HepG2 (cell line): ENCODE results near the gene TSPAN17. TPM values are rescaled to one million over a fixed set of nuclear protein-coding genes. Genes with fewer than 3 reads are reported as not detected.

ENCODE experiments used
- ARID2 ChIP-seq: sonication (generic); formaldehyde crosslinking; IDR thresholded peaks from 2 replicates; pipeline ENCODE4 v1.8.1; 2022; ENCODE audit warnings: mild to moderate bottlenecking, missing genetic modification reagents, borderline replicate concordance
- ATF7 ChIP-seq, 2 experiments: fragments of 450-650 bp in 1 of 2; sonication (generic) in 1 of 2; formaldehyde crosslinking in 1 of 2; IDR thresholded peaks; 2 replicates each; pipeline versions ENCODE4 v1.4.0 to v1.6.1; 2016 to 2020; ENCODE audit warnings: antibody characterized with exemption in 1 of 2, mild to moderate bottlenecking in 1 of 2, missing genetic modification reagents in 1 of 2
- EED ChIP-seq: sonication (generic); formaldehyde crosslinking; IDR thresholded peaks from 2 replicates; pipeline ENCODE4 v1.5.0; 2020; ENCODE audit warnings: mild to moderate bottlenecking, missing genetic modification reagents
- EZH2 ChIP-seq: conservative IDR thresholded peaks from 2 replicates; pipeline ENCODE4 v1.6.1; 2012; ENCODE audit warnings: mild to moderate bottlenecking, low read depth, low read length, moderate library complexity
- KLF16 ChIP-seq, 2 experiments: sonication (generic) in 1 of 2; formaldehyde crosslinking in 1 of 2; IDR thresholded peaks; 2 replicates each; pipeline versions ENCODE4 v1.6.1 to v1.8.0; 2016 to 2023; ENCODE audit warnings: missing genetic modification reagents in 2 of 2, missing compliant biosample characterization in 1 of 2
- NFRKB ChIP-seq: fragments of 450-650 bp; IDR thresholded peaks from 2 replicates; pipeline ENCODE4 v1.6.1; 2017
- RFXAP ChIP-seq: sonication (generic); formaldehyde crosslinking; IDR thresholded peaks from 2 replicates; pipeline ENCODE4 v1.4.0; 2020; ENCODE audit warnings: missing genetic modification reagents, borderline replicate concordance
- RNF2 ChIP-seq: fragments of 450-650 bp; conservative IDR thresholded peaks from 2 replicates; pipeline ENCODE4 v1.6.1; 2016; ENCODE audit warnings: low read depth
- SMC3 ChIP-seq: IDR thresholded peaks from 2 replicates; pipeline ENCODE4 v1.6.1; 2011; ENCODE audit warnings: low read length, improper control_type of control experiment
- SNRNP70 ChIP-seq: fragments of 200-400 bp; formaldehyde crosslinking; IDR thresholded peaks from 2 replicates; pipeline ENCODE4 v1.6.1; 2017; ENCODE audit warnings: mild to moderate bottlenecking, low read depth, low read length, moderate library complexity
- TEAD2 ChIP-seq: sonication (generic); formaldehyde crosslinking; IDR thresholded peaks from 2 replicates; pipeline ENCODE4 v1.9.0; 2021; ENCODE audit warnings: missing genetic modification reagents
- ZNF138 ChIP-seq: sonication (generic); formaldehyde crosslinking; IDR thresholded peaks from 2 replicates; pipeline ENCODE4 v1.5.0; 2020; ENCODE audit warnings: mild to moderate bottlenecking, low read depth, missing genetic modification reagents
- ZNF232 ChIP-seq: sonication (generic); formaldehyde crosslinking; IDR thresholded peaks from 2 replicates; pipeline ENCODE4 v1.4.0; 2020; ENCODE audit warnings: missing genetic modification reagents, borderline replicate concordance
- ZNF292 ChIP-seq: sonication (generic); formaldehyde crosslinking; IDR thresholded peaks from 2 replicates; pipeline ENCODE4 v1.8.1; 2022; ENCODE audit warnings: mild to moderate bottlenecking, low read depth, missing genetic modification reagents, borderline replicate concordance
- ZNF354B ChIP-seq: sonication (generic); formaldehyde crosslinking; IDR thresholded peaks from 2 replicates; pipeline ENCODE4 v1.8.0; 2022; ENCODE audit warnings: mild to moderate bottlenecking, missing genetic modification reagents
- ZNF672 ChIP-seq: sonication (generic); formaldehyde crosslinking; IDR thresholded peaks from 2 replicates; pipeline ENCODE4 v1.8.1; 2022; ENCODE audit warnings: missing genetic modification reagents
- ZNF713 ChIP-seq: sonication (generic); formaldehyde crosslinking; IDR thresholded peaks from 2 replicates; pipeline ENCODE4 v1.4.0; 2020; ENCODE audit warnings: mild to moderate bottlenecking, missing genetic modification reagents
- ZNF747 ChIP-seq: sonication (generic); formaldehyde crosslinking; IDR thresholded peaks from 2 replicates; pipeline ENCODE4 v1.8.1; 2023; ENCODE audit warnings: missing genetic modification reagents, mild to moderate bottlenecking, borderline replicate concordance
- ZNF761 ChIP-seq: sonication (generic); formaldehyde crosslinking; conservative IDR thresholded peaks from 2 replicates; pipeline ENCODE4 v1.4.0; 2020; ENCODE audit warnings: mild to moderate bottlenecking, missing genetic modification reagents
- ZNF777 ChIP-seq: sonication (generic); formaldehyde crosslinking; IDR thresholded peaks from 2 replicates; pipeline ENCODE4 v1.4.0; 2020; ENCODE audit warnings: missing genetic modification reagents
- ZNF878 ChIP-seq: sonication (generic); formaldehyde crosslinking; IDR thresholded peaks from 2 replicates; pipeline ENCODE4 v1.8.1; 2023; ENCODE audit warnings: mild to moderate bottlenecking, missing genetic modification reagents, moderate library complexity
- polyA plus RNA-seq, 8 experiments: library from polyadenylated mRNA; depleted of rRNA in 3 of 8; stranded (reverse) in 7 of 8; unstranded in 1 of 8; fragments of >200 nt; fragmentation: Illumina TruSeq in 4 of 8; extraction: Trizol in 4 of 8; gene quantifications; 2 replicates each; pipeline versions ENCODE4 v1.2.1 to v1.2.3, GENCODE V29; 2011 to 2016; ENCODE audit warnings: low read depth in 4 of 8, missing spikeins in 1 of 8, mixed read lengths in 1 of 8; ENCODE audit not compliant: insufficient read depth in 1 of 8
- total RNA-seq, 5 experiments: library from RNA; depleted of rRNA; stranded (reverse); fragments of >200 nt; fragmentation: Illumina TruSeq; extraction: Trizol; gene quantifications; 2 replicates each; pipeline ENCODE4 v1.2.3, GENCODE V29; 2016; ENCODE audit warnings: low read depth in 1 of 5
- TF ChIP-seq, protein P1 (sequence below): sonication (generic); formaldehyde crosslinking; IDR thresholded peaks from 2 replicates; pipeline ENCODE4 v1.4.0; 2020; ENCODE audit warnings: missing genetic modification reagents
- TF ChIP-seq, protein P2 (sequence below): sonication (generic); formaldehyde crosslinking; IDR thresholded peaks from 2 replicates; pipeline ENCODE4 v1.8.0; 2022; ENCODE audit warnings: low read depth, missing genetic modification reagents
- TF ChIP-seq, protein P3 (sequence below): IDR thresholded peaks from 2 replicates; pipeline ENCODE4 v1.6.1; 2016
- TF ChIP-seq, protein P4 (sequence below): sonication (generic); formaldehyde crosslinking; conservative IDR thresholded peaks from 2 replicates; pipeline ENCODE4 v1.4.0; 2020; ENCODE audit warnings: missing genetic modification reagents

The TSPAN17 gene
- total and polyA plus RNA-seq, 2 of the 13 experiments (the other 11 are each of a cell fraction or from before 2014, with no cell fraction given): 11.5 to 15.0 TPM

DNA sequence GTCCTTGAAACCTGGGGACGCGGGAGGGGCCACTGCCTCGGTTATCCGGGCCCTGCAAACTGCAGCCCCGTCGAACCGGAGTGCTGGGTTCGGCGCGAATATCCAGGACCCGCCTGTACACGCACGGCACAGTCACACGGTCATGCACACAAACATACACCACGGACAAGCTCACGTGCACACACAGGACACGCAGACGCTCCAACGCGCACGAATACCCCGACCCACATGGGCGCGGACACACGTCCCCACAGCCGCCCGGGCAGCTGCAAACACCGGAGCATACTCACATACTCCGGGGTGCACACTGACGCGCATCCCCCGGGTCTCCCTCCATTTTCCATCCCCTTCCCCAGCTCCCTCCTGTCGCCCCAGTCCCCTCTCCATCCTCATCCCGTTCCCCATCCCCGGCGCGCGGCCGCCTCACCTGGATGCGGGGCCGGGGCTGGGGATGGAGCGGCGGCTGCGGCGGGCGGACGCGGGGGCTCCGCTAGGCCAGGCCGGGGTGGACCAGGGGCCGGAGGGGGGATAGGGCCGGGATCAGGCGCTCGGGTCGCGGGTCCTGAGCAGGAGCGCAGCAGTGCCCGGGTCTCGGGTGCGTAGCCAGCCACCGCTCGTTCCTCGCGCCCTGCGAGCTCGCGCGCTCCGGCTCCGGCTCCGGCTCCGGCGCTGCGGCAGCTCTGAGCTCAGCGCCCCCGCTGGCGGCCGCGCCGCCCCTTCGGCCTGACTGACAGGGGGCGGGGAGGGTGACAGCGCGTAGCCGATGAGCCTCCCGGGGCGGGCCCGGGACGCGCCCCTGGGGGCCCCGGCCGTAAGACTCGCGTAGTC, 17.2 kb upstream of the TSPAN17 start, which contains the start of the genes EIF4E1B and SNCB (continued):
- TF ChIP-seq ARID2 (no peak), RNF2 (0 out of 2 replicates have a peak, but pooled peaks have one; percentile 18), ZNF761 (CRISPR knock-in tag) (no peak), ZNF672 (no peak), TEAD2 (CRISPR knock-in tag) (no peak), RFXAP (CRISPR knock-in tag) (no peak), KLF16 (CRISPR knock-in tag; IDR thresholded peaks at IDR 0.05) (no peak), NFRKB (no peak), ZNF292 (CRISPR knock-in tag) (no peak), EZH2 (peak; percentile 42; the same call in 1 of the 2 replicates), ZNF232 (no peak), ZNF878 (CRISPR knock-in tag) (no peak), ZNF138 (no peak), ZNF713 (CRISPR knock-in tag) (no peak), EED (CRISPR knock-in tag) (no peak), ATF7 (IDR thresholded peaks at IDR 0.05) (no peak), ATF7 (CRISPR knock-in tag; IDR thresholded peaks at IDR 0.05) (no peak), SNRNP70 (no peak), SMC3 (no peak), ZNF354B (CRISPR knock-in tag) (no peak), ZNF777 (CRISPR knock-in tag) (no peak), ZNF747 (CRISPR knock-in tag) (no peak)
- TF ChIP-seq, protein P1, sequence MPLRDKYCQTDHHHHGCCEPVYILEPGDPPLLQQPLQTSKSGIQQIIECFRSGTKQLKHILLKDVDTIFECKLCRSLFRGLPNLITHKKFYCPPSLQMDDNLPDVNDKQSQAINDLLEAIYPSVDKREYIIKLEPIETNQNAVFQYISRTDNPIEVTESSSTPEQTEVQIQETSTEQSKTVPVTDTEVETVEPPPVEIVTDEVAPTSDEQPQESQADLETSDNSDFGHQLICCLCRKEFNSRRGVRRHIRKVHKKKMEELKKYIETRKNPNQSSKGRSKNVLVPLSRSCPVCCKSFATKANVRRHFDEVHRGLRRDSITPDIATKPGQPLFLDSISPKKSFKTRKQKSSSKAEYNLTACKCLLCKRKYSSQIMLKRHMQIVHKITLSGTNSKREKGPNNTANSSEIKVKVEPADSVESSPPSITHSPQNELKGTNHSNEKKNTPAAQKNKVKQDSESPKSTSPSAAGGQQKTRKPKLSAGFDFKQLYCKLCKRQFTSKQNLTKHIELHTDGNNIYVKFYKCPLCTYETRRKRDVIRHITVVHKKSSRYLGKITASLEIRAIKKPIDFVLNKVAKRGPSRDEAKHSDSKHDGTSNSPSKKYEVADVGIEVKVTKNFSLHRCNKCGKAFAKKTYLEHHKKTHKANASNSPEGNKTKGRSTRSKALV (CRISPR knock-in tag): peak; percentile 72
- TF ChIP-seq, protein P2, sequence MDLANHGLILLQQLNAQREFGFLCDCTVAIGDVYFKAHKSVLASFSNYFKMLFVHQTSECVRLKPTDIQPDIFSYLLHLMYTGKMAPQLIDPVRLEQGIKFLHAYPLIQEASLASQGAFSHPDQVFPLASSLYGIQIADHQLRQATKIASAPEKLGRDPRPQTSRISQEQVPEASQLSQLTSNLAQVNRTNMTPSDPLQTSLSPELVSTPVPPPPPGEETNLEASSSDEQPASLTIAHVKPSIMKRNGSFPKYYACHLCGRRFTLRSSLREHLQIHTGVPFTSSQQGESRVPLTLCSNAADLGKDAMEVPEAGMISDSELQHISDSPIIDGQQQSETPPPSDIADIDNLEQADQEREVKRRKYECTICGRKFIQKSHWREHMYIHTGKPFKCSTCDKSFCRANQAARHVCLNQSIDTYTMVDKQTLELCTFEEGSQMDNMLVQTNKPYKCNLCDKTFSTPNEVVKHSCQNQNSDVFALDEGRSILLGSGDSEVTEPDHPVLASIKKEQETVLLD (CRISPR knock-in tag): no peak
- TF ChIP-seq, protein P3, sequence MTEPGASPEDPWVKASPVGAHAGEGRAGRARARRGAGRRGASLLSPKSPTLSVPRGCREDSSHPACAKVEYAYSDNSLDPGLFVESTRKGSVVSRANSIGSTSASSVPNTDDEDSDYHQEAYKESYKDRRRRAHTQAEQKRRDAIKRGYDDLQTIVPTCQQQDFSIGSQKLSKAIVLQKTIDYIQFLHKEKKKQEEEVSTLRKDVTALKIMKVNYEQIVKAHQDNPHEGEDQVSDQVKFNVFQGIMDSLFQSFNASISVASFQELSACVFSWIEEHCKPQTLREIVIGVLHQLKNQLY (CRISPR knock-in tag): no peak
- TF ChIP-seq, protein P4, sequence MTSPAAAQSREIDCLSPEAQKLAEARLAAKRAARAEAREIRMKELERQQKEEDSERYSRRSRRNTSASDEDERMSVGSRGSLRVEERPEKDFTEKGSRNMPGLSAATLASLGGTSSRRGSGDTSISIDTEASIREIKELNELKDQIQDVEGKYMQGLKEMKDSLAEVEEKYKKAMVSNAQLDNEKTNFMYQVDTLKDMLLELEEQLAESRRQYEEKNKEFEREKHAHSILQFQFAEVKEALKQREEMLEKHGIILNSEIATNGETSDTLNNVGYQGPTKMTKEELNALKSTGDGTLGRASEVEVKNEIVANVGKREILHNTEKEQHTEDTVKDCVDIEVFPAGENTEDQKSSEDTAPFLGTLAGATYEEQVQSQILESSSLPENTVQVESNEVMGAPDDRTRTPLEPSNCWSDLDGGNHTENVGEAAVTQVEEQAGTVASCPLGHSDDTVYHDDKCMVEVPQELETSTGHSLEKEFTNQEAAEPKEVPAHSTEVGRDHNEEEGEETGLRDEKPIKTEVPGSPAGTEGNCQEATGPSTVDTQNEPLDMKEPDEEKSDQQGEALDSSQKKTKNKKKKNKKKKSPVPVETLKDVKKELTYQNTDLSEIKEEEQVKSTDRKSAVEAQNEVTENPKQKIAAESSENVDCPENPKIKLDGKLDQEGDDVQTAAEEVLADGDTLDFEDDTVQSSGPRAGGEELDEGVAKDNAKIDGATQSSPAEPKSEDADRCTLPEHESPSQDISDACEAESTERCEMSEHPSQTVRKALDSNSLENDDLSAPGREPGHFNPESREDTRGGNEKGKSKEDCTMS (CRISPR knock-in tag): no peak
